Putamen (tissue), 1 donor: ENCODE measurements around the gene FAM219A.
A peak's percentile ranks its signal among the peaks of the same experiment; 100 is the strongest.
"Not testable (repeated sequence)": the region's sequence is repeated elsewhere in the genome, so short reads cannot be mapped to it uniquely, and the experiment has no call there.

Experiments
- DNase-seq: peaks from one replicate; pipeline ENCODE4 v3.0.0-alpha.2; 2016; ENCODE audit warnings: low spot score

Gene FAM219A

GRCh38 chr9:34443533-34443932, 14.8 kb downstream of the FAM219A start:
- DNase-seq = no peak

- no peak for DNase-seq
Observed at GRCh38 chr9:34442770-34443169, 15.6 kb downstream of the FAM219A start.

- DNase-seq = no peak
Observed at GRCh38 chr9:34440017-34440416, 18.4 kb downstream of the FAM219A start.

- not testable (repeated sequence) for DNase-seq
Observed at GRCh38 chr9:34438465-34438864, 19.9 kb downstream of the FAM219A start.

- DNase-seq = not testable (repeated sequence)
Observed at GRCh38 chr9:34437926-34438307, 20.5 kb downstream of the FAM219A start.

- DNase-seq = peak; percentile 67
Observed at GRCh38 chr9:34437006-34437925, 21.1 kb downstream of the FAM219A start.

GRCh38 chr9:34431667-34432066, 26.7 kb downstream of the FAM219A start:
- no peak for DNase-seq

GRCh38 chr9:34430843-34431437, 27.4 kb downstream of the FAM219A start:
- DNase-seq = no peak

GRCh38 chr9:34428325-34428958, 29.9 kb downstream of the FAM219A start:
- peak; percentile 22 for DNase-seq

- no peak for DNase-seq
Observed at GRCh38 chr9:34426347-34427074, 31.9 kb downstream of the FAM219A start.

- DNase-seq = no peak
Observed at GRCh38 chr9:34419716-34420504, 38.5 kb downstream of the FAM219A start.

- no peak for DNase-seq
Observed at GRCh38 chr9:34417734-34418133, 40.6 kb downstream of the FAM219A start.

GRCh38 chr9:34413231-34413852, 45.0 kb downstream of the FAM219A start:
- DNase-seq = peak; percentile 36

GRCh38 chr9:34412336-34412735, 46.0 kb downstream of the FAM219A start:
- peak; percentile 38 for DNase-seq

- DNase-seq = no peak
Observed at GRCh38 chr9:34409154-34409553, 49.2 kb downstream of the FAM219A start.

GRCh38 chr9:34408173-34408572, 50.2 kb downstream of the FAM219A start:
- no peak for DNase-seq

- no peak for DNase-seq
Observed at GRCh38 chr9:34406219-34406618, 52.2 kb downstream of the FAM219A start.

GRCh38 chr9:34405719-34406118, 52.7 kb downstream of the FAM219A start:
- DNase-seq = no peak

- peak; percentile 64 for DNase-seq
Observed at GRCh38 chr9:34403554-34404380, 54.6 kb downstream of the FAM219A start.
